ENCODE measurements around the gene OBSCN.

DNA sequence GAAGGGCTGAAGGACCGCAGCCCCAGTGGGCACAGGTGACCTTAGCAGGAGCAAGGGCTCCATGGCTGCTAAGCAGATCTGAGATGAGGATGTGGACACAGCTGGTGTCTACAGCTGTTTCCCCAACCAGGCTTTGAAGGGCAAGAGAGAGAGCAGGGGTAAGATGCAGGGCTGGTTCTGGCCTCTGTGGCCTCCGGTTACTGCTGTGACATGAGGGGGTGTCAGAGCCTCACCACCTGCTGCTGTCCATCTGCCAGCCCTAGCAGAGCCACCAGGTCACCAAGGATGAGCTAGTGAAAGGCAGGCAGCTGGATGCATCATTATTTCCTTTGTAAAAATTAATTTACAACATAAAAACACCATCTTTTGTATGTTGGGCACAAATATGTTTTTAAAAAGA is 33.4 kb downstream of the OBSCN start:
- TF ChIP-seq CTCF (IDR thresholded peaks at IDR 0.05) (no peak), POLR2A (IDR thresholded peaks at IDR 0.05) (no peak)
